SK-N-SH (cell line): ENCODE measurements around the gene ZNF768. TPM values are rescaled to one million over a fixed set of nuclear protein-coding genes. Genes with fewer than 3 reads are reported as not detected.

ENCODE experiments used
- CTCF ChIA-PET: fragments of 300-600, 350-600 bp; formaldehyde crosslinking; extraction: SDS; loops from one replicate; lab custom pipeline; 2021; lab: Yijun Ruan, JAX
- POLR2A ChIA-PET: fragments of 350-600 bp; sonication (Branson Sonifier 250); formaldehyde crosslinking; extraction: SDS; loops from one replicate; lab custom pipeline; 2020; ENCODE audit warnings: antibody characterized with exemption, inconsistent platforms; lab: Yijun Ruan, JAX
- DNase-seq: peaks from one replicate; pipeline ENCODE4 v3.0.0; 2012
- H2AFZ ChIP-seq: fragments of 200-600 bp; sonication (generic); 2 replicates; pipeline ENCODE4 v1.8.1; 2016; ENCODE audit warnings: antibody characterized with exemption, mild to moderate bottlenecking, low read depth
- H3F3A ChIP-seq: fragments of 200-600 bp; sonication (generic); replicated peaks from 2 replicates; pipeline ENCODE3; 2016; ENCODE audit warnings: antibody characterized with exemption, mild to moderate bottlenecking; ENCODE audit not compliant: insufficient read depth
- H3K27ac ChIP-seq, 2 experiments: fragments of 200-500 bp in 1 of 2; fragments of 200-600 bp in 1 of 2; sonication (Bioruptor generic) in 1 of 2; sonication (generic), shearing (Covaris generic) in 1 of 2; 2 replicates each; pipeline versions ENCODE4 v1.5.1 to v1.6.1; 2014 to 2016; ENCODE audit warnings: low read depth in 2 of 2, inconsistent platforms in 1 of 2, low read length in 1 of 2, mild to moderate bottlenecking in 1 of 2, mixed read lengths in 1 of 2
- H3K27me3 ChIP-seq: fragments of 200-600 bp; sonication (generic), shearing (Covaris generic); 2 replicates; pipeline ENCODE4 v1.6.1; 2016; ENCODE audit warnings: mixed run types; ENCODE audit not compliant: insufficient read depth
- H3K36me3 ChIP-seq, 2 experiments: fragments of 200-500 bp in 1 of 2; fragments of 200-600 bp in 1 of 2; sonication (Bioruptor generic) in 1 of 2; sonication (generic) in 1 of 2; replicated peaks in 1 of 2; 2 replicates each; pipeline versions ENCODE3 to v1.5.1; 2014 to 2016; ENCODE audit warnings: low read length in 1 of 2, mild to moderate bottlenecking in 1 of 2; ENCODE audit not compliant: insufficient read depth in 2 of 2, control insufficient read depth in 1 of 2
- H3K4me1 ChIP-seq, 2 experiments: fragments of 200-500 bp in 1 of 2; fragments of 200-600 bp in 1 of 2; sonication (Bioruptor generic) in 1 of 2; sonication (generic), shearing (Covaris generic) in 1 of 2; 2 replicates each; pipeline versions ENCODE4 v1.5.1 to v1.6.1; 2014 to 2016; ENCODE audit warnings: low read depth in 1 of 2, low read length in 1 of 2, mixed run types in 1 of 2; ENCODE audit not compliant: insufficient read depth in 2 of 2, control insufficient read depth in 1 of 2
- H3K4me2 ChIP-seq: fragments of 200-600 bp; sonication (generic), shearing (Covaris generic); 2 replicates; pipeline ENCODE4 v1.6.1; 2017; ENCODE audit warnings: mixed run types
- H3K4me3 ChIP-seq, 2 experiments: fragments of 200-500 bp in 1 of 2; fragments of 200-600 bp in 1 of 2; sonication (Bioruptor generic) in 1 of 2; sonication (generic), shearing (Covaris generic) in 1 of 2; 2 replicates each; pipeline versions ENCODE4 v1.5.1 to v1.8.1; 2014 to 2016; ENCODE audit warnings: low read depth in 2 of 2, inconsistent platforms in 1 of 2, low read length in 1 of 2, mild to moderate bottlenecking in 1 of 2, mixed read lengths in 1 of 2, moderate library complexity in 1 of 2
- H3K79me2 ChIP-seq: fragments of 200-600 bp; sonication (generic); 2 replicates; pipeline ENCODE4 v1.8.1; 2017; ENCODE audit warnings: mild to moderate bottlenecking; ENCODE audit not compliant: insufficient read depth
- H3K9ac ChIP-seq: fragments of 200-600 bp; sonication (generic); 2 replicates; pipeline ENCODE4 v1.6.1; 2017; ENCODE audit warnings: mixed run types
- H3K9me2 ChIP-seq: fragments of 200-600 bp; sonication (generic); 2 replicates; pipeline ENCODE4 v1.6.1; 2017; ENCODE audit warnings: mixed run types
- H3K9me3 ChIP-seq: fragments of 200-600 bp; sonication (generic); 2 replicates; pipeline ENCODE4 v1.6.1; 2017; ENCODE audit warnings: mixed run types, mild to moderate bottlenecking, moderate library complexity
- H4K20me1 ChIP-seq: fragments of 200-600 bp; sonication (generic); 2 replicates; pipeline ENCODE4 v1.6.1; 2017; ENCODE audit warnings: mild to moderate bottlenecking, mixed run types; ENCODE audit not compliant: insufficient read depth
- ELF1 ChIP-seq: IDR thresholded peaks from 2 replicates; pipeline ENCODE4 v1.4.0; 2012
- EP300 ChIP-seq, 2 experiments: IDR thresholded peaks; 2 replicates each; pipeline versions ENCODE4 v1.4.0 to v1.6.1; 2012; ENCODE audit warnings: borderline replicate concordance in 1 of 2, low read depth in 1 of 2, low read length in 1 of 2
- FOXM1 ChIP-seq: IDR thresholded peaks from 2 replicates; pipeline ENCODE4 v1.4.0; 2012; ENCODE audit warnings: low read depth, mild to moderate bottlenecking
- JUND ChIP-seq: IDR thresholded peaks from 2 replicates; pipeline ENCODE4 v1.4.0; 2012
- MAX ChIP-seq: IDR thresholded peaks from 2 replicates; pipeline ENCODE4 v1.4.0; 2012; ENCODE audit warnings: low read depth
- MEF2A ChIP-seq: IDR thresholded peaks from 2 replicates; pipeline ENCODE4 v1.4.0; 2012; ENCODE audit warnings: low read depth, borderline replicate concordance
- MXI1 ChIP-seq: IDR thresholded peaks from 2 replicates; pipeline ENCODE4 v1.6.1; 2012; ENCODE audit warnings: mild to moderate bottlenecking, low read depth, low read length, improper control_type of control experiment
- PBX3 ChIP-seq: IDR thresholded peaks from 2 replicates; pipeline ENCODE4; 2012
- RAD21 ChIP-seq: IDR thresholded peaks from 2 replicates; pipeline ENCODE4 v1.6.1; 2012; ENCODE audit warnings: mild to moderate bottlenecking, low read length
- RFX5 ChIP-seq: IDR thresholded peaks from 2 replicates; pipeline ENCODE4 v1.6.1; 2012; ENCODE audit warnings: mild to moderate bottlenecking, improper control_type of control experiment, low read length
- RXRA ChIP-seq: IDR thresholded peaks from 2 replicates; pipeline ENCODE4 v1.4.0; 2012; ENCODE audit warnings: low read depth, mild to moderate bottlenecking, borderline replicate concordance
- SIN3A ChIP-seq: IDR thresholded peaks from 2 replicates; pipeline ENCODE4 v1.6.1; 2012; ENCODE audit warnings: low read depth, mild to moderate bottlenecking, low read length, moderate library complexity, borderline replicate concordance
- SMC3 ChIP-seq: IDR thresholded peaks from 2 replicates; pipeline ENCODE4 v1.6.1; 2012; ENCODE audit warnings: low read depth, low read length, improper control_type of control experiment
- TAF1 ChIP-seq: IDR thresholded peaks from 2 replicates; pipeline ENCODE4 v1.6.1; 2012; ENCODE audit warnings: low read depth, mild to moderate bottlenecking, low read length, moderate library complexity, borderline replicate concordance
- TCF12 ChIP-seq: IDR thresholded peaks from 2 replicates; pipeline ENCODE4 v1.4.0; 2012
- TEAD4 ChIP-seq: IDR thresholded peaks from 2 replicates; pipeline ENCODE4 v1.4.0; 2012; ENCODE audit warnings: mild to moderate bottlenecking, borderline replicate concordance; ENCODE audit not compliant: insufficient read depth
- USF1 ChIP-seq: IDR thresholded peaks from 2 replicates; pipeline ENCODE4 v1.4.0; 2012; ENCODE audit warnings: low read depth, borderline replicate concordance
- USF2 ChIP-seq: fragments of 150-350 bp; IDR thresholded peaks from 2 replicates; pipeline ENCODE4 v1.6.1; 2017; ENCODE audit warnings: antibody characterized with exemption, low read length, low read depth, borderline replicate concordance
- YY1 ChIP-seq: IDR thresholded peaks from 2 replicates; pipeline ENCODE4 v1.4.0; 2012; ENCODE audit warnings: low read depth, mild to moderate bottlenecking
- WGBS: methylation state at CpG from one replicate; pipeline ENCODE4 v1.1.6; 2017; ENCODE audit warnings: low lambda C conversion rate; 5-methylcytosine and 5-hydroxymethylcytosine counted together
- polyA plus RNA-seq, 3 experiments: library from polyadenylated mRNA; depleted of rRNA; stranded (reverse); fragments of >200 nt; gene quantifications; 2 replicates each; pipeline ENCODE4 v1.2.3, GENCODE V29; 2012

ZNF768 gene
- polyA plus RNA-seq, 1 of the 3 experiments (the other 2 are of a cell fraction): 26.0 TPM

- no peak overlapping the region for H3K4me2 ChIP-seq
- H3K9ac ChIP-seq: no peak overlapping the region
- no peaks in the 10 kb centered on the region for H3F3A ChIP-seq
- H3K4me3 ChIP-seq: no peak overlapping the region
- DNase-seq: no peak
- no peak overlapping the region for H3K27ac ChIP-seq
- peaks cover 0 to 3% of the 10 kb centered on the region in 2 experiments; a peak in 1 of 4 replicates for H3K4me1 ChIP-seq
- H3K27me3 ChIP-seq: no peaks in the 10 kb centered on the region
- H4K20me1 ChIP-seq: no peaks in the 10 kb centered on the region
- H3K79me2 ChIP-seq: peaks cover 26% of the 10 kb centered on the region
- H2AFZ ChIP-seq: no peak overlapping the region
- no peaks in the 10 kb centered on the region for H3K9me2 ChIP-seq
- peaks cover 0 to 21% of the 10 kb centered on the region in 2 experiments for H3K36me3 ChIP-seq
- ChIA-PET CTCF (interaction anchor here (1.5 to 4.1 kb wide), 2 partner anchors 17 to 103 kb away, joined by 3 to 16 read pairs; no protein-coding TSS in a partner anchor), POLR2A (no interaction called here)
- TF ChIP-seq TAF1: no peak
- TF ChIP-seq USF2: no peak
- no peak for TF ChIP-seq USF1
- TF ChIP-seq FOXM1: no peak
- TF ChIP-seq TEAD4: no peak
- TF ChIP-seq PBX3: no peak
- TF ChIP-seq JUND: no peak
- no peak for TF ChIP-seq RAD21
- no peak for TF ChIP-seq MEF2A
- no peak for TF ChIP-seq YY1
- no peak for TF ChIP-seq MXI1
- no peak for TF ChIP-seq RFX5
- TF ChIP-seq MAX: no peak
- no peak for TF ChIP-seq TCF12
- TF ChIP-seq SMC3: no peak
- 90% methylated on average over 2 of the region's 4 CpGs for WGBS
- H3K9me3 ChIP-seq: no peaks in the 10 kb centered on the region
These were observed 26.6 kb upstream of the ZNF768 start for GRCh38 chr16:30552956-30553355.

GRCh38 chr16:30551781-30552180, 25.4 kb upstream of the ZNF768 start:
- Histone ChIP-seq H3K4me3 (no peak overlapping the region), H4K20me1 (no peaks in the 10 kb centered on the region), H2AFZ (no peak overlapping the region), H3K4me2 (no peak overlapping the region), H3K27me3 (no peaks in the 10 kb centered on the region), H3K36me3 (peaks cover 0 to 21% of the 10 kb centered on the region in 2 experiments), H3K27ac (no peak overlapping the region), H3K9me3 (no peaks in the 10 kb centered on the region), H3K9me2 (no peaks in the 10 kb centered on the region), H3K4me1 (peaks cover 0 to 3% of the 10 kb centered on the region in 2 experiments; a peak in 1 of 4 replicates), H3K79me2 (peaks cover 15% of the 10 kb centered on the region), H3K9ac (no peak overlapping the region), H3F3A (no peaks in the 10 kb centered on the region)
- CTCF ChIA-PET: no interaction called here
- WGBS: 94% methylated on average over 2 of the region's 3 CpGs
- no peak for TF ChIP-seq MEF2A
- TF ChIP-seq ELF1: no peak
- no peak for TF ChIP-seq PBX3
- no peak for TF ChIP-seq SMC3
- TF ChIP-seq RFX5: no peak
- TF ChIP-seq EP300 (IDR thresholded peaks at IDR 0.05; ENCODE audit: borderline replicate concordance in 1 of 2, low read depth in 1 of 2, low read length in 1 of 2): no peak
- no peak for TF ChIP-seq TEAD4
- TF ChIP-seq SIN3A: no peak
- no peak for TF ChIP-seq RXRA
- POLR2A ChIA-PET: no interaction called here
- DNase-seq: no peak
